ENCODE results near the gene FBXO31.

GRCh38 chr16:87425941-87426340, 42.4 kb upstream of the FBXO31 start:
- TF ChIP-seq EP300 (conservative IDR thresholded peaks at IDR 0.05; ENCODE audit: poor library complexity, severe bottlenecking), result no peak
- TF ChIP-seq RAD21 (conservative IDR thresholded peaks at IDR 0.05), result no peak
- TF ChIP-seq REST (IDR thresholded peaks at IDR 0.05; ENCODE audit: borderline replicate concordance), result no peak
- TF ChIP-seq CTCF (IDR thresholded peaks at IDR 0.05; ENCODE audit: poor library complexity, severe bottlenecking), result no peak
